Right renal cortex interstitium (tissue), 3 donors: ENCODE measurements around the gene AMDHD1. TPM values are rescaled to one million over a fixed set of nuclear protein-coding genes. Genes with fewer than 3 reads are reported as not detected.

ENCODE experiments used
- DNase-seq, 3 donors: peaks; one replicate each; pipeline ENCODE4 v3.0.0-alpha.2; 2013; ENCODE audit warnings: low read depth in 3 of 3, low spot score in 2 of 3
- polyA plus RNA-seq, 3 donors: library from polyadenylated mRNA; unstranded; fragments of 120-200 nt; gene quantifications; one replicate each; pipeline ENCODE4 v1.2.1, GENCODE V29; 2013; ENCODE audit not compliant: insufficient read length in 3 of 3

Gene AMDHD1
- polyA plus RNA-seq = 1 to 10 TPM; 1.1 to 1.4 (median 1.3) TPM

- DNase-seq = peak in 1 of 3 donors; percentile 21
Observed at GRCh38 chr12:95943330-95943842, at the start of gene AMDHD1. Gene AMDHD1 (plus strand): TSS chr12:95943331. CDS start chr12:95943399, 68 bp downstream.

GRCh38 chr12:95896846-95897245 lies 46.3 kb upstream of the AMDHD1 start:
- DNase-seq = no peak

DNA sequence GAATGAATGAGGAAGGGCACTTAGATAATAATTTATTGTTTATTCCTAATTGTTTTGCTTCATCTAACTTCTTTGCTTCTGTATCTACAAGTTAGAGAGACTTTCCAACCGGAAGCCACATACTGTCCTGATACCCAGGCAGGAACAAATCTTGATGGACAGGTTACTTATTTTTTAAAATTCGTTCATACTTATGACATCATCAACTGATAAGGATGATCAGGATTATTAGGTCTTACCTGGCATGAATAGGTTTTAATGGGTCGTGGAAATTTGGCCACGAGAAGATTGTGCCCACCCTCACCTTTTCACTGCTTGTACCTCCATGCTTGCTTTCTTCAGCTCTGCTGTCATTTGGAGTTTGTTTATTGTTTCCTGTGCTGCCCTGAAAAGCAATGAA lies 45.0 kb upstream of the AMDHD1 start:
- no peak for DNase-seq

GRCh38 chr12:95908573-95908972 lies 34.6 kb upstream of the AMDHD1 start:
- DNase-seq = no peak

DNA sequence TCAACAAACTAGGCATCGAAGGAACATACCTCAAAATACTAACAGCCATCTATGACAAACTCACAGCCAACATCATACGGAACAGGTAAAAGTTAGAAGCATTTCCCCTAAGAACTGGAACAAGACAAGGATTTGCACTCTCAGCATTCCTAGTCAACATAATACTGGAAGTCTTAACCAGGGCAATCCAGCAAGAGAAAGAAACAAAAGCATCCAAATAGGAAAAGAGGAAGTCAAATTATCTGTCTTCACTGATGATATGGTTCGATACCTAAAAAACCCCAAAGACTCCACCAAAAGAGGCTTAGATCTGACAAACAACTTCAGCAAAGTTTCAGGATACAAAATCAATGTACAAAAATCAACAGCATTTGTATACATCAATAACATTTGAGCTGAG lies 33.3 kb upstream of the AMDHD1 start:
- DNase-seq = no peak

- peak in 1 of 3 donors; percentile 10 for DNase-seq
Observed at GRCh38 chr12:95918194-95918993, 24.7 kb upstream of the AMDHD1 start.

- DNase-seq = no peak
Observed at GRCh38 chr12:95919110-95919509, 24.0 kb upstream of the AMDHD1 start.

- no peak for DNase-seq
Observed at GRCh38 chr12:95922231-95922630, 20.9 kb upstream of the AMDHD1 start.

DNA sequence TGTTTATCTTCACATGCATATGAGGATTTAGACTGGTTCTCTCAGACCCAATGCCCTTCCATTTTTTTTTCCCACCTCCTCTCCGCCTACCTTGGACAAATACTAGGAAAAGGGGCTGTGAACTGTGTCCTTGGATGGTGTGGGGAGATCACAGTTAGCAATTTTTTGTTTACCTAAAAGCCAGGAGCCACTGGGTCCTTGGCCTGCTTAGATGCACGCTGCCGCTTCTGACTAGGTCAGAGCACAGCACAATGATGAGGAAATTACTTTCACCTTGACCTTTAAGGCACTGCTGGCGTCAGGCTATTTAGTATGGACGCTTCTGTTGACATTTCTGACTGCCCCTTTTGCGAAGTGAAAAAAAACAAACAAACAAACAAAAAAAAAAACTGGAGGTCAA lies 2.6 kb upstream of the AMDHD1 start:
- no peak for DNase-seq

DNA sequence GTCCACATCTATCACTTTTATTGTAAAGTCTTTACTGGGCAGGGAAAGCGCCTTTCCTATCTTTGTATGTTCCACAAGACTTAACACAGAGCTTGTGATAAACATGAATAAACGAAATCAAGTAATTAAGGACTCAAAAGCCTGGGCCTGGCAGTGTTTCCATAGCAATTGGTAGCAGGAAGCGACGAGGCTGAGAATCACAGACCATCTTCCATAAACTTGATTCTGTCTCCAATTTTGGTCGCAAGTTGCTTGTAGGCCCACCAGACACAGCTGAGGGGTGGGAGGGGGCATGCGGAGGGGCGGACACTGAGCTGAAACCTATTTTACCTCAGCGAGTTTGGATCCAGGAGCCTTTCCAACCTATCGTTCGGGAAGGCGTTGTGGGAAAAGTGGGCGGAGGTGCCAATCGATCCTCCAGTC lies 1.0 kb upstream of the AMDHD1 start:
- DNase-seq = peak in 1 of 3 donors; percentile 15

GRCh38 chr12:95942524-95943329 lies 404 bp upstream of the AMDHD1 start, which contains the start of gene CCDC38:
Gene CCDC38 (minus strand): TSS chr12:95942614. CDS start chr12:95936509, 6,105 bp downstream.
- DNase-seq = peak; percentile 27 to 56 (median 45)

- DNase-seq = no peak
Observed at GRCh38 chr12:95944108-95944704, 1.1 kb downstream of the AMDHD1 start.

DNA sequence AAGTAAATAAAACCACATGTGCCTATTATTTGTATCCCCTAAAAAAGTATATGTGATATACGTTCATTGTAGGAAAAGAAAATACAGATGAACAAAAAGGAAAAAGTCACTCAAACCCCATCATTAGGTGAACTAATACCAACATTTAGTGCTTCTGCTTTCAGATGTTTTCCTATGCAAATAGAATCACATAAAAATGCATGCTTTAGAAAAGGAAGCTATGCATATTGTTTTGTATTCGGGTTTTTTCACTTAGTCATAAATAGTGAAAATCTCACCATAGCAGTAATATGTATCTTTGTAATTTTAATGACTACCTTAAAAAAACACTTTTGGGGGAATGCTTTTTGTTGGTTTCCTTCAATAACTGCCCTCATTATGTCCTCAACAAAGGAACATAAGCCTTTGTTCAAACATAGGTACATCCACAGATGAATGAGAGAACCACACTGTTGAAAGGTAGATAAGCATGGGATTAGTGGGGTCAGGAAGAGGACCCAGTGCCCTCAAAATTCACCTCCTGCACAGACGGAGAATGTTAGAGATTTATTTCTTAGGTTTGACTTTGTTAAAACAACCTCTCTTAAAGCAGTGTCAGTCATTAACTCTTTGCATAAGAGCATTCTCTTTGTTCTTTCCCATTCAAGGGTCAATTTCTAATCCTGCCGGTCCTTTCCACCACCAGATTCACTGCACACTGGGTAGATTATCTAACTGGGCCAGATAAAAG lies 6.5 kb downstream of the AMDHD1 start:
- DNase-seq = no peak

- no peak for DNase-seq
Observed at GRCh38 chr12:95951515-95951914, 8.4 kb downstream of the AMDHD1 start.

DNA sequence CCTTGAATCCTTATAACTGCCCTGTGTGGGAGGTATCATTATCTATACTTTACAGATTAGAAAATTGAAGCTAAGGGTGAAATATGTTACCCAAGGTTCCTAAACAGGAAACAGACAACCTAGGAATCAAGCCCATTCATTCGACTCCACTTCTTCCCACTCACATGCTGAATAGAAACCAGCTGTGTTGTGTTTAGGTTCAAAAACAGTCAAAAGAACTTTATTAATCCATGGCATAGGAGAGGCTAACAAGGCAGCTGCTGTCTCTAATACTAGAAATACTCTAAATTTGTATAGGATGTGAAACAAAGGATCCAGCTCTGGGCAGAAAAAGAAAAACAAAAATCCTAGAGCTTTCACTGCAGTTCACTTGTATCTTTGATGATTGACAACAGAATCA lies 9.9 kb downstream of the AMDHD1 start:
- no peak for DNase-seq

GRCh38 chr12:95955549-95956159 lies 12.5 kb downstream of the AMDHD1 start:
- no peak for DNase-seq

DNA sequence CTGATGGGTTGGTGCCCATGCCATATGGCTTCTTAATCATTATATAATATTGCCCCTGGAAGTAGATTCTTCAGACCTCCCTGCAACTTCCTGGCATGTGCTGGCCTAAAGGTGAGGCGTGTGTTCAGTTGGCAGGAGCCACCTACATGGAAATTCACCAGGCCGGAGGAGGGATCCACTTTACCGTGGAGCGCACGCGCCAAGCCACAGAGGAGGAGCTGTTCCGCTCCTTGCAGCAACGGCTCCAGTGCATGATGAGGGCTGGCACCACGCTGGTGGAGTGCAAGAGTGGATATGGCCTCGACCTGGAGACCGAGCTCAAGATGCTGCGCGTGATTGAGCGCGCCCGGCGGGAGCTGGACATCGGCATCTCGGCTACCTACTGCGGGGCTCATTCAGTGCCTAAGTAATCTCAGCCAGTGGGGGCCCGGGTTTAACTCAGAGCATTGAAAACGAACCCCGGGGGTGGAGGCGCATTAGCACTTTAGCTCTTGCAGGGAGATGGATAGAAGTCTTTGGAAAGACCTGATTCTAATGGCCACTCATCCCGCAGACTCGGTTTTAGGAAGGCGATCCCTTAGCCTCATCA lies 13.5 kb downstream of the AMDHD1 start:
- no peak for DNase-seq

DNA sequence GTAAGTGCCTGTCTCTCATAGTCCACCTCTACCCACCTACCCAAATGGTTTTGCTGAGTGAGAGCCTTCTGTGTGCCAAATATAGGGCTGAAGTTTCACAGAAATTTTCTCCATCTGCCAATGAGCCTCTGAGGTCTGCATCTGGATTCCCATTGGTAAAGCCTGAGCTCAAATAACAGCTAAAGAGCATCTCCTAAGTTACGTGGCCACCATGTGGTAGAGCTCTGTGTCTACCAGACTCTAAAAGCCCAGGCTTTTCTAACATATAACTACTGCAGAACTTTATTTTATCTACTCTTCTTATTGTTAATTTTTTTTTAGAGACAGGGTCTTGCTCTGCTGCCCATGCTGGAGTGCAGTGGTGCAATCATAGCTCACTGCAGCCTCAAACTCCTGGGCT lies 16.0 kb downstream of the AMDHD1 start:
- no peak for DNase-seq

DNA sequence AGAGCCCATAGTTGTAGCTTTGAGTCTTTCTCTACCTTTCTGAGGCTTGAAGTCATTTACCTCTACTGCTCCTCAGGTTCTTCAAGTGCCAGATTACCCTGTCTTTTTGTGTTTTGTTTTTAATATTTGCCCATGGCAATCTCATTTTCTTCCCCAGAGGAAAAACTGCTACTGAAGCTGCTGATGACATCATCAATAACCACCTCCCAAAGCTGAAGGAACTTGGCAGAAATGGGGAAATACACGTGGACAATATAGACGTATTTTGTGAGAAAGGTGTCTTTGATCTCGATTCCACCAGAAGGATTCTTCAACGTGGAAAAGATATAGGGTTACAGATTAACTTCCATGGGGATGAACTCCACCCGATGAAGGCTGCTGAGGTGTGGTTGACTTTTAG lies 17.1 kb downstream of the AMDHD1 start:
- no peak for DNase-seq

- no peak for DNase-seq
Observed at GRCh38 chr12:95962222-95962621, 19.1 kb downstream of the AMDHD1 start.
